PC-3 (cell line): ENCODE measurements around the gene ZNF283. TPM values are rescaled to one million over a fixed set of nuclear protein-coding genes. Genes with fewer than 3 reads are reported as not detected.

Experiments
- ATAC-seq: fragments of 200-7000 bp; cut with Tn5 transposase; 2 replicates; pipeline ENCODE4 v1.9.1; 2020; ENCODE audit warnings: mild to moderate bottlenecking, moderate library complexity
- BruUV-seq: library from RNA; stranded (reverse); fragments of 400-500 nt; replicated peaks from 2 replicates; lab custom pipeline; 2021; lab: Mats Ljungman, UMichigan
- CTCF ChIA-PET: fragments of 300-600 bp; sonication (Branson Sonifier 250); formaldehyde crosslinking; loops from one replicate; lab custom pipeline; 2022; ENCODE audit warnings: antibody characterized with exemption; lab: Charles Lee
- POLR2A ChIA-PET: fragments of 300-600 bp; sonication (Branson Sonifier 250); formaldehyde crosslinking; loops from one replicate; lab custom pipeline; 2022; ENCODE audit warnings: antibody characterized with exemption; ENCODE audit not compliant: unreplicated experiment; lab: Charles Lee
- DNase-seq: peaks from one replicate; pipeline ENCODE4 v3.0.0-alpha.2; 2015
- H2AFZ ChIP-seq: fragments of 300-600 bp; sonication (generic); 2 replicates; pipeline ENCODE4 v1.6.0; 2016; ENCODE audit warnings: antibody characterized with exemption, low read length
- H3F3A ChIP-seq: fragments of 300-600 bp; sonication (generic); one replicate; pipeline ENCODE4 v1.6.0; 2017; ENCODE audit warnings: antibody characterized with exemption, low read length, control low read depth, mild to moderate bottlenecking; ENCODE audit not compliant: unreplicated experiment
- H3K27ac ChIP-seq: fragments of 300-600 bp; sonication (generic); 2 replicates; pipeline ENCODE4 v1.5.1; 2016; ENCODE audit warnings: mild to moderate bottlenecking, low read length
- H3K27me3 ChIP-seq: fragments of 300-600 bp; sonication (generic); 2 replicates; pipeline ENCODE4 v1.6.1; 2016; ENCODE audit warnings: low read length, mixed read lengths
- H3K36me3 ChIP-seq: fragments of 300-600 bp; sonication (generic); 2 replicates; pipeline ENCODE4 v1.6.1; 2016; ENCODE audit warnings: low read depth, mixed run types, low read length, mixed read lengths
- H3K4me1 ChIP-seq: fragments of 300-600 bp; sonication (generic); 2 replicates; pipeline ENCODE4 v1.5.1; 2016; ENCODE audit warnings: low read length; ENCODE audit not compliant: insufficient read depth
- H3K4me2 ChIP-seq: fragments of 300-600 bp; sonication (generic); 2 replicates; pipeline ENCODE4 v1.6.0; 2016; ENCODE audit warnings: low read length
- H3K4me3 ChIP-seq: fragments of 300-600 bp; sonication (generic); 2 replicates; pipeline ENCODE4 v1.5.1; 2016; ENCODE audit warnings: mild to moderate bottlenecking, low read length, mixed read lengths
- H3K79me2 ChIP-seq: fragments of 300-600 bp; sonication (generic); 2 replicates; pipeline ENCODE4 v1.6.1; 2017; ENCODE audit warnings: low read length, mixed read lengths
- H3K9ac ChIP-seq: fragments of 300-600 bp; sonication (generic); 2 replicates; pipeline ENCODE4 v1.6.0; 2016; ENCODE audit warnings: mild to moderate bottlenecking, low read length
- H3K9me2 ChIP-seq: fragments of 300-600 bp; sonication (generic); replicated peaks from 2 replicates; pipeline ENCODE4 v1.6.1; 2016; ENCODE audit warnings: mixed run types, low read length, mixed read lengths
- H3K9me3 ChIP-seq: fragments of 300-600 bp; sonication (generic); 2 replicates; pipeline ENCODE4 v1.6.1; 2016; ENCODE audit warnings: low read length, mixed read lengths
- H4K20me1 ChIP-seq: fragments of 300-600 bp; sonication (generic); 2 replicates; pipeline ENCODE4 v1.6.1; 2016; ENCODE audit warnings: low read length, mixed read lengths
- CTCF ChIP-seq: fragments of 300-600 bp; sonication (generic); conservative IDR thresholded peaks from 2 replicates; pipeline ENCODE4 v1.5.1; 2017; ENCODE audit warnings: antibody characterized with exemption, low read depth, mild to moderate bottlenecking, low read length
- EZH2 ChIP-seq: fragments of 300-600 bp; sonication (generic); IDR thresholded peaks from one replicate; pipeline ENCODE4 v1.6.1; 2017; ENCODE audit warnings: antibody characterized with exemption, mild to moderate bottlenecking, low read length; ENCODE audit not compliant: unreplicated experiment
- EZH2phosphoT487 ChIP-seq: fragments of 300-600 bp; sonication (generic); IDR thresholded peaks from 2 replicates; pipeline ENCODE4 v1.6.1; 2018; ENCODE audit warnings: mild to moderate bottlenecking, antibody characterized with exemption, low read length, borderline replicate concordance
- intact Hi-C: fragments of 100-400 bp; cut with micrococcal nuclease; formaldehyde crosslinking; loops from 2 replicates; pipeline ENCODE4 v1.9.0; 2023
- total RNA-seq: library from RNA; depleted of rRNA; stranded (reverse); fragments of >200 nt; gene quantifications from 2 replicates; pipeline ENCODE4 v1.2.3, GENCODE V29; 2014

The ZNF283 gene
- total RNA-seq, 1 experiment from 2014 or later: 3.0 TPM

GRCh38 chr19:43806848-43807247 is 20.3 kb upstream of the ZNF283 start:
- CTCF ChIA-PET: no interaction called here
- no peaks in the 10 kb centered on the region for H3K79me2 ChIP-seq
- H3K9ac ChIP-seq: no peak overlapping the region
- H3K9me3 ChIP-seq: no peaks in the 10 kb centered on the region
- no peaks in the 10 kb centered on the region; the same call in 1 of the 2 replicates for H3K4me1 ChIP-seq
- H3K27ac ChIP-seq: no peak overlapping the region
- no peak overlapping the region for H3K4me2 ChIP-seq
- ATAC-seq (peak; percentile 80), DNase-seq (peak; percentile 70)
- BruUV-seq: no TSS peak
- POLR2A ChIA-PET: interaction anchor here (0.5 kb wide), 1 partner anchor 38 kb away, joined by 4 read pairs; no protein-coding TSS in a partner anchor
- H3K9me2 ChIP-seq: no peaks in the 10 kb centered on the region
- no peaks in the 10 kb centered on the region for H3F3A ChIP-seq
- no peaks in the 10 kb centered on the region for H4K20me1 ChIP-seq
- TF ChIP-seq EZH2phosphoT487: no peak
- no peak for TF ChIP-seq CTCF
- TF ChIP-seq EZH2: no peak
- no peaks in the 10 kb centered on the region for H3K27me3 ChIP-seq
- no peaks in the 10 kb centered on the region for H3K36me3 ChIP-seq
- intact Hi-C loops: no loop called here
- no peak overlapping the region for H2AFZ ChIP-seq
- no peak overlapping the region for H3K4me3 ChIP-seq

GRCh38 chr19:43807651-43808050 is 19.5 kb upstream of the ZNF283 start:
- ATAC-seq (no peak), DNase-seq (no peak)
- intact Hi-C loops: loop anchor here (2.0 kb wide), 1 partner anchor 63 kb away; no protein-coding TSS in a partner anchor
- Histone ChIP-seq H4K20me1 (no peaks in the 10 kb centered on the region), H3F3A (no peaks in the 10 kb centered on the region), H3K9ac (no peak overlapping the region), H3K79me2 (no peaks in the 10 kb centered on the region), H3K27me3 (no peaks in the 10 kb centered on the region), H3K9me3 (no peaks in the 10 kb centered on the region), H2AFZ (no peak overlapping the region), H3K4me1 (no peaks in the 10 kb centered on the region; the same call in 1 of the 2 replicates), H3K36me3 (no peaks in the 10 kb centered on the region), H3K4me2 (no peak overlapping the region), H3K4me3 (no peak overlapping the region), H3K27ac (no peak overlapping the region), H3K9me2 (no peaks in the 10 kb centered on the region)
- ChIA-PET CTCF (no interaction called here), POLR2A (interaction anchor here (0.5 kb wide), 1 partner anchor 39 kb away, joined by 4 read pairs; no protein-coding TSS in a partner anchor)
- no TSS peak for BruUV-seq
- TF ChIP-seq EZH2phosphoT487 (no peak), EZH2 (no peak), CTCF (no peak)
